B cell (primary cell): ENCODE data around the gene TMEM158.

Source experiments
- CTCF ChIP-seq: fragments of 200-600 bp; IDR thresholded peaks from one replicate; pipeline ENCODE4 v1.8.0; 2022; ENCODE audit warnings: antibody characterized with exemption, mild to moderate bottlenecking
- EZH2 ChIP-seq: IDR thresholded peaks from 2 replicates; pipeline ENCODE4 v1.6.1; 2012; ENCODE audit warnings: borderline replicate concordance, low read depth, mild to moderate bottlenecking, moderate library complexity, low read length; ENCODE audit not compliant: insufficient read depth, poor library complexity, severe bottlenecking

GRCh38 chr3:45272828-45273470 lies 46.9 kb upstream of the TMEM158 start:
- TF ChIP-seq CTCF (no peak), EZH2 (no peak)
